ENCODE data around the gene ATRNL1.

DNA sequence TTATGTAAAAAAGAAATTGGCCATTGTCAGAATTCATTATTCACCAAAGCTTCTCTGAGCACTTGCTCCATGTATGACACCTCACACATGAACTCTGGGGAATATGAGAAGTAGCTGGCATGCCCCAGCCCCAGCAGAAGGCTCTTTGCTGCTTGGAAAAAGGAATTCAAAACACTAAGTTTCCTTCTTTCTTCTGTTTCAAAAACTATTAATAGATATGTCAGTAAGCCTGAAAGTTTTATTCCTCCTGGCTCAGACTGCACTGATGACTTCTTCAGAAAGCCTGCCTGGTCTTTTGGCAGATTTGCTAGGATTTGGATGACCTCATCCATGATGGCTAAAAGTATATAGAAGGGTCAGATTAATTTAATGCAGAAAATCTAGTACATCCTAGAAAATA, 668.9 kb downstream of the ATRNL1 start:
- TF ChIP-seq ZNF274 (IDR thresholded peaks at IDR 0.05; ENCODE audit: low read depth, low read length): no peak
- no peak for TF ChIP-seq YY1 (IDR thresholded peaks at IDR 0.05; ENCODE audit: insufficient read depth, insufficient read length)
- no peak for TF ChIP-seq SUZ12 (IDR thresholded peaks at IDR 0.05; ENCODE audit: extremely low read depth, insufficient read depth, insufficient read length)

Measured in NT2/D1 (cell line).